WTC11 (cell line): ENCODE data around the gene AK9. TPM values are rescaled to one million over a fixed set of nuclear protein-coding genes. Genes with fewer than 3 reads are reported as not detected.

Source experiments
- ATAC-seq: fragments of 200-7000 bp; cut with Tn5 transposase; 2 replicates; pipeline ENCODE4 v1.10.0; 2021; ENCODE audit warnings: mild to moderate bottlenecking, moderate library complexity
- CTCF ChIA-PET: fragments of 300-600 bp; sonication (Branson Sonifier 250); formaldehyde crosslinking; loops from one replicate; lab custom pipeline; 2021; ENCODE audit warnings: antibody characterized with exemption; lab: Charles Lee
- POLR2A ChIA-PET: fragments of 350-600 bp; sonication (Branson Sonifier 250); formaldehyde crosslinking; loops from one replicate; lab custom pipeline; 2021; ENCODE audit warnings: antibody characterized with exemption; lab: Charles Lee
- DNase-seq: peaks from one replicate; pipeline ENCODE4 v3.0.0; 2021; ENCODE audit warnings: low spot score
- H3K27ac Mint-ChIP-seq: 2 replicates; pipeline ENCODE4 v1.8.0; 2021; ENCODE audit warnings: mixed read lengths
- H3K27me3 Mint-ChIP-seq: 2 replicates; pipeline ENCODE4 v1.8.0; 2021; ENCODE audit warnings: low read depth, mild to moderate bottlenecking, moderate library complexity, mixed read lengths
- H3K36me3 Mint-ChIP-seq: 2 replicates; pipeline ENCODE4 v1.8.0; 2021; ENCODE audit warnings: mixed read lengths
- H3K4me1 Mint-ChIP-seq: 2 replicates; pipeline ENCODE4 v1.8.0; 2022; ENCODE audit warnings: mixed read lengths
- H3K4me3 Mint-ChIP-seq: 2 replicates; pipeline ENCODE4 v1.8.0; 2021; ENCODE audit warnings: mild to moderate bottlenecking, moderate library complexity, mixed read lengths
- H3K9me3 Mint-ChIP-seq: 2 replicates; pipeline ENCODE4 v1.8.0; 2021; ENCODE audit warnings: mixed read lengths
- AFF4 ChIP-seq: sonication (generic); formaldehyde crosslinking; IDR thresholded peaks from 2 replicates; pipeline ENCODE4 v1.8.1; 2023; ENCODE audit warnings: mild to moderate bottlenecking, missing genetic modification reagents, borderline replicate concordance
- ARID4B ChIP-seq: sonication (generic); formaldehyde crosslinking; IDR thresholded peaks from 2 replicates; pipeline ENCODE4 v1.8.0; 2023; ENCODE audit warnings: missing genetic modification reagents, mild to moderate bottlenecking, borderline replicate concordance
- ATF2 ChIP-seq: sonication (generic); formaldehyde crosslinking; IDR thresholded peaks from 2 replicates; pipeline ENCODE4 v1.8.1; 2022; ENCODE audit warnings: low read depth, missing genetic modification reagents, borderline replicate concordance
- CDX4 ChIP-seq: fragments of 250-450 bp; sonication (Bioruptor Pico); IDR thresholded peaks from 2 replicates; pipeline ENCODE4 v1.9.0; 2021; ENCODE audit warnings: moderate library complexity, mild to moderate bottlenecking, inconsistent platforms, borderline replicate concordance
- CREM ChIP-seq: sonication (generic); formaldehyde crosslinking; IDR thresholded peaks from 2 replicates; pipeline ENCODE4 v1.8.1; 2022; ENCODE audit warnings: mild to moderate bottlenecking, missing genetic modification reagents, moderate library complexity
- E2F1 ChIP-seq: sonication (generic); formaldehyde crosslinking; IDR thresholded peaks from 2 replicates; pipeline ENCODE4 v1.8.0; 2022; ENCODE audit warnings: mild to moderate bottlenecking, missing genetic modification reagents
- ERG ChIP-seq: fragments of 250-450 bp; sonication (Bioruptor Pico); IDR thresholded peaks from 2 replicates; pipeline ENCODE4 v1.8.0; 2021; ENCODE audit warnings: mild to moderate bottlenecking
- ETV6 ChIP-seq: sonication (generic); formaldehyde crosslinking; IDR thresholded peaks from 2 replicates; pipeline ENCODE4 v1.8.1; 2022; ENCODE audit warnings: mild to moderate bottlenecking, missing genetic modification reagents
- GABPB1 ChIP-seq: sonication (generic); formaldehyde crosslinking; IDR thresholded peaks from 2 replicates; pipeline ENCODE4 v1.8.1; 2023; ENCODE audit warnings: mild to moderate bottlenecking, missing genetic modification reagents
- IRF2 ChIP-seq: sonication (generic); formaldehyde crosslinking; IDR thresholded peaks from 2 replicates; pipeline ENCODE4 v1.8.0; 2022; ENCODE audit warnings: low read depth, missing genetic modification reagents, borderline replicate concordance
- MXD4 ChIP-seq: fragments of 250-450 bp; sonication (Bioruptor Pico); IDR thresholded peaks from 2 replicates; pipeline ENCODE4 v1.8.0; 2021; ENCODE audit warnings: mild to moderate bottlenecking, moderate library complexity, borderline replicate concordance
- MYBL2 ChIP-seq: sonication (generic); formaldehyde crosslinking; IDR thresholded peaks from 2 replicates; pipeline ENCODE4 v1.8.1; 2023; ENCODE audit warnings: mild to moderate bottlenecking, moderate library complexity, missing genetic modification reagents
- NFE2L1 ChIP-seq: sonication (generic); formaldehyde crosslinking; IDR thresholded peaks from 2 replicates; pipeline ENCODE4 v1.8.1; 2023; ENCODE audit warnings: missing genetic modification reagents
- SP1 ChIP-seq: sonication (generic); formaldehyde crosslinking; conservative IDR thresholded peaks from 2 replicates; pipeline ENCODE4 v1.8.1; 2022; ENCODE audit warnings: missing genetic modification reagents
- STAT6 ChIP-seq: sonication (generic); formaldehyde crosslinking; conservative IDR thresholded peaks from 2 replicates; pipeline ENCODE4 v1.8.1; 2023; ENCODE audit warnings: mild to moderate bottlenecking, low read depth, missing genetic modification reagents, moderate library complexity
- TCF7 ChIP-seq: sonication (generic); formaldehyde crosslinking; IDR thresholded peaks from 2 replicates; pipeline ENCODE4 v1.8.0; 2022; ENCODE audit warnings: mild to moderate bottlenecking, low read depth, missing genetic modification reagents, moderate library complexity
- TEAD4 ChIP-seq: sonication (generic); formaldehyde crosslinking; IDR thresholded peaks from 2 replicates; pipeline ENCODE4 v1.8.0; 2022; ENCODE audit warnings: mild to moderate bottlenecking, missing genetic modification reagents
- TP53 ChIP-seq: sonication (generic); formaldehyde crosslinking; IDR thresholded peaks from 2 replicates; pipeline ENCODE4 v1.8.1; 2023; ENCODE audit warnings: mild to moderate bottlenecking, missing genetic modification reagents
- ZNF138 ChIP-seq: sonication (generic); formaldehyde crosslinking; conservative IDR thresholded peaks from 2 replicates; pipeline ENCODE4 v1.8.1; 2022; ENCODE audit warnings: mild to moderate bottlenecking, moderate library complexity, missing genetic modification reagents
- ZNF317 ChIP-seq: sonication (generic); formaldehyde crosslinking; IDR thresholded peaks from 2 replicates; pipeline ENCODE4 v1.8.1; 2023; ENCODE audit warnings: low read depth, mild to moderate bottlenecking, moderate library complexity, missing genetic modification reagents, borderline replicate concordance
- total RNA-seq: library from RNA; stranded (reverse); gene quantifications from 3 replicates; pipeline ENCODE4 v1.2.3, GENCODE V29; 2021

The AK9 gene
- total RNA-seq, 1 experiment from 2014 or later, result 3.7 TPM

- peaks cover 4% of the 10 kb centered on the region for H3K9me3 Mint-ChIP-seq
- ATAC-seq (no peak), DNase-seq (no peak)
- no peak overlapping the region for H3K4me3 Mint-ChIP-seq
- peaks cover 24% of the 10 kb centered on the region for H3K4me1 Mint-ChIP-seq
- POLR2A ChIA-PET, result no interaction called here
- no peak for TF ChIP-seq MYBL2 (CRISPR knock-in tag)
- no peak for TF ChIP-seq CREM (CRISPR knock-in tag)
- TF ChIP-seq NFE2L1 (CRISPR knock-in tag), result no peak
- TF ChIP-seq TEAD4 (CRISPR knock-in tag), result no peak
- no peak for TF ChIP-seq MXD4 (CRISPR knock-in tag)
- no peak for TF ChIP-seq SP1 (CRISPR knock-in tag)
- TF ChIP-seq AFF4 (CRISPR knock-in tag), result no peak
- TF ChIP-seq CDX4 (CRISPR knock-in tag), result no peak
- TF ChIP-seq ZNF317 (CRISPR knock-in tag), result no peak
- no peak for TF ChIP-seq IRF2
- TF ChIP-seq STAT6 (CRISPR knock-in tag), result no peak
- TF ChIP-seq ERG (CRISPR knock-in tag), result no peak
- TF ChIP-seq ZNF138 (CRISPR knock-in tag), result no peak
- no peak for TF ChIP-seq E2F1 (CRISPR knock-in tag)
- no peak for TF ChIP-seq GABPB1 (CRISPR knock-in tag)
- CTCF ChIA-PET, result interaction anchor here (1.4 kb wide), 1 partner anchor 77 kb away, joined by 5 read pairs; no protein-coding TSS in a partner anchor
- no peak overlapping the region for H3K27ac Mint-ChIP-seq
- H3K27me3 Mint-ChIP-seq, result no peaks in the 10 kb centered on the region
- no peaks in the 10 kb centered on the region; the same call in 1 of the 2 replicates for H3K36me3 Mint-ChIP-seq
Observed at GRCh38 chr6:109672839-109673238, 18.2 kb downstream of the AK9 start.

GRCh38 chr6:109672175-109672574 lies 18.8 kb downstream of the AK9 start:
- CTCF ChIA-PET, result interaction anchor here (1.4 kb wide), 1 partner anchor 76 kb away, joined by 5 read pairs; no protein-coding TSS in a partner anchor
- no peak overlapping the region for H3K4me3 Mint-ChIP-seq
- TF ChIP-seq ETV6 (CRISPR knock-in tag) (no peak), TP53 (CRISPR knock-in tag) (no peak), ATF2 (CRISPR knock-in tag) (no peak), TCF7 (CRISPR knock-in tag) (no peak), NFE2L1 (CRISPR knock-in tag) (no peak), ARID4B (no peak)
- H3K27me3 Mint-ChIP-seq, result no peaks in the 10 kb centered on the region
- H3K9me3 Mint-ChIP-seq, result peaks cover 4% of the 10 kb centered on the region
- H3K36me3 Mint-ChIP-seq, result no peaks in the 10 kb centered on the region; the same call in 1 of the 2 replicates
- peaks cover 24% of the 10 kb centered on the region for H3K4me1 Mint-ChIP-seq
- DNase-seq (no peak), ATAC-seq (no peak)
- POLR2A ChIA-PET, result no interaction called here
- peak overlapping the region; percentile 70; the same call in 1 of the 2 replicates for H3K27ac Mint-ChIP-seq
